ENCODE results near the gene TIMM17B. TPM values are rescaled to one million over a fixed set of nuclear protein-coding genes. Genes with fewer than 3 reads are reported as not detected.

Gene TIMM17B
- total RNA-seq (50.0 and 54.3 TPM in 2 replicates), polyA plus RNA-seq (52.3 and 63.9 TPM in 2 replicates), polyA minus RNA-seq (50.3 and 50.4 TPM in 2 replicates)
- total RNA-seq (2013) = 30.7 TPM

- Mint-ChIP-seq H3K4me1 (peaks cover 22% of the 10 kb centered on the region), H3K9me3 (ENCODE audit: insufficient read depth) (no peaks in the 10 kb centered on the region), H3K4me3 (peak within 1 kb of the TSS; percentile 89), H3K27me3 (no peaks in the 10 kb centered on the region), H3K27ac (peak within 1 kb of the TSS; percentile 94)
- peak within 1 kb of the TSS; percentile 81 to 91 (median 86) for H3K4me3 ChIP-seq (ENCODE audit: control extremely low read depth in 1 of 5, extremely low read depth in 1 of 5, insufficient read depth in 1 of 5, low read depth in 2 of 5, low read length in 4 of 5)
- H3K27me3 ChIP-seq (replicated peaks in 1 of 4; ENCODE audit: control extremely low read depth in 1 of 4, control insufficient read depth in 3 of 4, insufficient read depth in 4 of 4, low read length in 3 of 4) = no peaks in the 10 kb centered on the region
- H3K4me2 ChIP-seq (replicated peaks; ENCODE audit: low read depth, low read length, poor library complexity, severe bottlenecking) = peak within 1 kb of the TSS; percentile 80
- H3K9me3 ChIP-seq (ENCODE audit: control extremely low read depth in 1 of 3, control insufficient read depth in 2 of 3, insufficient read depth in 1 of 3, low read length in 2 of 3) = no peaks in the 10 kb centered on the region
- POLR2A ChIA-PET = interaction anchor here (0.6 to 1.7 kb wide), 11 partner anchors 9 to 358 kb away, joined by 3 to 15 read pairs (median 4); partner anchors contain the start of genes GRIPAP1, HDAC6, OTUD5 and PIM2
- peak within 1 kb of the TSS; percentile 93 for H3K9ac ChIP-seq (ENCODE audit: low read length)
- peak within 1 kb of the TSS; percentile 93 to 94 for H3K27ac ChIP-seq (ENCODE audit: low read length in 2 of 2)
- H3K79me2 ChIP-seq (ENCODE audit: control insufficient read depth, insufficient read depth, low read length) = peaks cover 31% of the 10 kb centered on the region
- peaks cover 12 to 20% of the 10 kb centered on the region in 2 donors for H3K4me1 ChIP-seq (ENCODE audit: control insufficient read depth in 2 of 2, insufficient read depth in 2 of 2, low read length in 2 of 2)
- peaks cover 8% of the 10 kb centered on the region for H4K20me1 ChIP-seq (ENCODE audit: control insufficient read depth, insufficient read depth, low read length, poor library complexity, severe bottlenecking)
- peak within 1 kb of the TSS; percentile 74 for H2AFZ ChIP-seq (ENCODE audit: insufficient read depth, low read depth, low read length, poor library complexity, severe bottlenecking)
- CTCF ChIA-PET = interaction anchor here (0.8 to 1.3 kb wide), 5 partner anchors 18 to 249 kb away, joined by 3 to 9 read pairs (median 5); no protein-coding TSS in a partner anchor
- whole genome bisulfite sequencing (ENCODE audit: insufficient coverage) = under 1% methylated on average over 39 of the region's 49 CpGs
- ATAC-seq (ENCODE audit: low read depth) (peak; percentile 88), DNase-seq (peak; percentile 95)
- TF ChIP-seq EZH2 (IDR thresholded peaks at IDR 0.05; ENCODE audit: borderline replicate concordance, insufficient read depth, low read depth, low read length, poor library complexity, severe bottlenecking) (no peak), CTCF (IDR thresholded peaks at IDR 0.05) (no peak)
- H3K36me3 ChIP-seq (replicated peaks in 1 of 2; ENCODE audit: control extremely low read depth in 1 of 2, control insufficient read depth in 1 of 2, extremely low read depth in 1 of 2, insufficient read depth in 2 of 2, low read length in 1 of 2) = peaks cover 2 to 16% of the 10 kb centered on the region in 2 experiments
- intact Hi-C loops (cut with micrococcal nuclease) = loop anchor here (1.0 to 10.0 kb wide), 5 partner anchors 14 to 1063 kb away; partner anchors contain the start of genes SLC35A2 and ZNF81
Measured at GRCh38 chrX:48897625-48898306, at the start of gene TIMM17B, which contains the start of gene PQBP1. Gene TIMM17B, minus strand, starts transcription at chrX:48897768. Its CDS starts 19 bp downstream, at chrX:48897749. Gene PQBP1, plus strand, starts transcription at chrX:48897930. Its CDS starts 580 bp downstream, at chrX:48898510.

Data from B cell (primary cell).